Measurements from ENCODE around the gene SLC22A9.
"Not testable (repeated sequence)": the region's sequence is repeated elsewhere in the genome, so short reads cannot be mapped to it uniquely, and the experiment has no call there.

SLC22A9 gene

DNA sequence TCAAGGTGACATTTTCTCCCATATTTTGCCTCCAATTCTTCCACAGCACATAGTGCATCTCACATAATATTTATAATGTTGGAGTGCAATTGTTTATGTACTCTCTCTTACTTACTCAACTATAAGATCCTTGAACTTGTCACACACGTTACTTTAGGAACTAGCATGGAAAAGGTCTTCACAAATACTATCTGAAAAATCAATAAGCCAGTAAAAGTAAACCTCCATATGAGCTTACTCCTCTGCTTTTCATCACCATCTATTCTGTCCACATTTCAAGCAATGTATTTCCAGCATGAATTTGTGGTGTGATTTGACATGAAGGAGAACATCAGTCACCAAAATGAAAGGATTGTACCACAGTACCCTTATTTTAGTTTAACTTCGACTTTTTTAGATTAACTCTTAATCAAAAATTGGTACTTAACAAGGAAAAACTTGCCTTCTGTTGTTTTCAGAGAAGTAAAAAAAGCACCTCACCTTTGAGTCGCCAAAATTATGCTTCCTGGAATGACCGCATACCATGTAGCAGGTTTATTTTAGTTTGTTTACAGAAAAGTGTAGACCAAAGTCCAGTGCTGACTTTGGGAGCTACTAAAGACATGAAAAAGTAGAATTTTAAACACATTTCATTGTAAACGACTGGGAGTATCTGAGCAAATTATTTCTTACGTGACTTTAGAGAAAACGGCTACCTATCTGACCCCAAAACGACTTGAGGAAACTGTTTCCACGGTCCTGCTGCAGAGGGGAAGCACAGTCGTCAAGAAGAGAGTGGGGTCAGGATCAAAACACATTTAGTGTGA is at the start of gene SLC22A9:
Gene SLC22A9 (plus strand): TSS at position 621 of the 806 bp plus-strand sequence. CDS start 272 bp downstream, outside the sequence.
- DNase-seq (ENCODE audit: low read depth in 2 of 3, low spot score in 2 of 3) = no peak

- no peak for DNase-seq (ENCODE audit: low read depth in 2 of 3, low spot score in 2 of 3)
Measured at GRCh38 chr11:63321723-63322122, 47.9 kb upstream of the SLC22A9 start.

GRCh38 chr11:63335089-63335488 is 34.5 kb upstream of the SLC22A9 start:
- DNase-seq (ENCODE audit: low read depth in 2 of 3, low spot score in 2 of 3) = not testable (repeated sequence)

DNA sequence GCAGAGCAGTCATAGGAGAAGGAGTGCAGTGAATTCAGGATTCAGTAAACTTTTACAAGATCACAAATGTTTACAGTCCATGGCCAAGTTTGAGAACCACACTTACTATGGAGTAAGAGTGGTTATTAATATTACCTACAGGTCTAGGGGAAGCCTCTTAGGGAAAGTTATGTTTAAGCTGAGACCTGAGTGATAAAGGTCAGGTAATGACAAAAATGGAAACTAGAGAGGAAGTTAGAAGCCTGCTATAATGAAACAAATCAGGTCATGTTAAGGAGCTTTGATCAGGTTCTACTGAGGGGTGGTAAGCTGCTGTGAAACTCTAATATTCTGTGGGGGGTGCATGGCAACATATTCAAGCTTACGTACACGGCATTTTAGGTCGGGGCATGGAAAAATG is 32.5 kb upstream of the SLC22A9 start:
- DNase-seq (ENCODE audit: low read depth in 2 of 3, low spot score in 2 of 3) = no peak

GRCh38 chr11:63343130-63343529 is 26.5 kb upstream of the SLC22A9 start:
- DNase-seq (ENCODE audit: low read depth in 2 of 3, low spot score in 2 of 3) = no peak

DNA sequence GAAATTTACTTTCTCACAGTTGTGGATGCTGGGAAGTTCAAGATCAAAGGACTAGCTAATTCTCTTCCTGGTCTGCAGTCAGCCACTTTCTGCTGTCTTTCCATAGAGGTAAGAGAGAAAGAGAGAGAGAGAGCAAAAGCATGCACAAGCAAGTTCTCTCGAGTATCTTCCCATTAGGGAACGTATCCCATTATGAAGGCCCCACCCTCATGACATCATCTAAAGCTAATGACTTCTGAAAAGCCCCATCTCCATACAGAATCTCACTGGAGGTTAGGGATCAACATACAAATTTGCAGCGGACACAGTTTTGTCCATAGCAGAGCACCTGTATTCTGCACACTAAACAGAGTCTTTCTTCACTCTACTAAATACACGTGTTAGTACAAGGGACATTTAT is 17.4 kb upstream of the SLC22A9 start:
- no peak for DNase-seq (ENCODE audit: low read depth in 2 of 3, low spot score in 2 of 3)

- DNase-seq (ENCODE audit: low read depth in 2 of 3, low spot score in 2 of 3) = no peak
Measured at GRCh38 chr11:63362196-63362793, 7.3 kb upstream of the SLC22A9 start.

- no peak for DNase-seq (ENCODE audit: low read depth in 2 of 3, low spot score in 2 of 3)
Measured at GRCh38 chr11:63369971-63370588, 495 bp downstream of the SLC22A9 start.

DNA sequence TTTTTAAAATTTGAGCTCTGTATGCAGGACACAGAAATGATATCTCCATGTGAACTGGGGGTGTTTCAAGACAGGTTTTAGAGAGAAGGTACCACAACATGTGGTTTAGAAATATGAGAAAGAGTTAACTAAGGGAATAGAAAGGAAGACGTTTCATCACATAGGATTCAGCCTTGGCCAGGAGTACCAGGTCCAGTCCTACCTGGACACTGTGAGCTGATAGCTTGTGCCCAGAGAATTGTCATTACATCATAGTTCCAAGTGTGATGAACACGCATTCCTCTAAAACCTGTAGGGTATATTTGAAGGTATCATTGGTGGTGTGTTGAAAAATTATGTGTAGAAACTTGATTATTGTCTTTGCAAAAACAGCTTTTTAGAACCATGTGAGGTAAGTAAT is 1.8 kb downstream of the SLC22A9 start:
- DNase-seq (ENCODE audit: low read depth in 2 of 3, low spot score in 2 of 3) = no peak

GRCh38 chr11:63375434-63375833 is 5.8 kb downstream of the SLC22A9 start:
- no peak for DNase-seq (ENCODE audit: low read depth in 2 of 3, low spot score in 2 of 3)

GRCh38 chr11:63380130-63380529 is 10.5 kb downstream of the SLC22A9 start:
- DNase-seq (ENCODE audit: low read depth in 2 of 3, low spot score in 2 of 3) = no peak

GRCh38 chr11:63395697-63396096 is 26.1 kb downstream of the SLC22A9 start:
- no peak for DNase-seq (ENCODE audit: low read depth in 2 of 3, low spot score in 2 of 3)

GRCh38 chr11:63404161-63404935 is 34.8 kb downstream of the SLC22A9 start:
- no peak for DNase-seq (ENCODE audit: low read depth in 2 of 3, low spot score in 2 of 3)

DNA sequence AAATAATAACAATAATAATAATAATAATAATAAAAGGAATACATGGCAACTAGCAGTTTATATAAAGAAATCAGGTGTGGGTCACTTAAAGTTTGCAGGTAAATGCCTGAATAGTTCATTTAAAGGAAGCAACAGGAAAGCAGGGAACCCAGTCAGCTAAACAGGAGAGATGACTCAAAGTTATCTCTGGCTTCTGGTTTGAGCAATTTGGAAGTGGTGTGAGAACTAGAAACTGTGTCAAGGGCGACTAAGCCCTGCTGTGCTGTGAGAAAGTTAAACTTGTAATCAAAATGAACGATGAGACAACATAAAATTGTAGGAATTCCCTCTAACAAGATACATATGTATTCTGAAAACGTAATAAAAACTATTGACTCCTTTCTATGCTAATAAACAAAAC is 35.5 kb downstream of the SLC22A9 start:
- no peak for DNase-seq (ENCODE audit: low read depth in 2 of 3, low spot score in 2 of 3)

GRCh38 chr11:63406458-63406857 is 36.9 kb downstream of the SLC22A9 start:
- DNase-seq (ENCODE audit: low read depth in 2 of 3, low spot score in 2 of 3) = no peak

DNA sequence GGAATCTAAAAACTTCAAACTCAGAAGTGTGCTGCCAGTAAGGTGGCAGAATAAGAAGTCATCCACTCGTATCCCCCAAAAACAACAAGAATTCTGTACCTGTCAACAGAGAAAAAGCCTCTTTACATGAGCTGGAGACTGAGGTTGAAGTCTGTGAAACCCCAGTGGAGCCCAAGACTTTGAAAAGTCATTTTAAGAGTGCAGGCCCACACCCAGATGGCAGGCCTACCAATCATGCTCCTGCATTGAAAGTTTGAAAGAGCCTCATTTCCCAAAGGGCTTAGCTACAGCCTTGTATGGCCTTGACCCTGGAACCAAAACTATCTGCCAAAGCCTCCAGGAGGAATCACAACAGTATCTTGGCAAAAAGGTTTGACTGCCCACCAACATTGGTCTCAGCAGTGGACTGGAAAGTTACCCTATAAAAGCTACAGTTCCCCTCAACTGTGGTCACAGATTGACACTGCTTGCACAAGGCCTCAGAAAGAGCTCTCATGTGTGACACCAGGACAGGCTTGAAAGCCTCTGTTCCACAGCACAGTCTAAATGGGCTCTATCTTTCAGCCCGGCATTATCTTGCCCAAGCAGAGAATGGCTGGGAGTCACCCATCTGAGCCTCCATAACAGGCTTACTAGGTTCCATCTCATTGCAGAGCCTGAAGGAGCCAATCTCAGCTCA is 47.7 kb downstream of the SLC22A9 start:
- no peak for DNase-seq (ENCODE audit: low read depth in 2 of 3, low spot score in 2 of 3)

DNA sequence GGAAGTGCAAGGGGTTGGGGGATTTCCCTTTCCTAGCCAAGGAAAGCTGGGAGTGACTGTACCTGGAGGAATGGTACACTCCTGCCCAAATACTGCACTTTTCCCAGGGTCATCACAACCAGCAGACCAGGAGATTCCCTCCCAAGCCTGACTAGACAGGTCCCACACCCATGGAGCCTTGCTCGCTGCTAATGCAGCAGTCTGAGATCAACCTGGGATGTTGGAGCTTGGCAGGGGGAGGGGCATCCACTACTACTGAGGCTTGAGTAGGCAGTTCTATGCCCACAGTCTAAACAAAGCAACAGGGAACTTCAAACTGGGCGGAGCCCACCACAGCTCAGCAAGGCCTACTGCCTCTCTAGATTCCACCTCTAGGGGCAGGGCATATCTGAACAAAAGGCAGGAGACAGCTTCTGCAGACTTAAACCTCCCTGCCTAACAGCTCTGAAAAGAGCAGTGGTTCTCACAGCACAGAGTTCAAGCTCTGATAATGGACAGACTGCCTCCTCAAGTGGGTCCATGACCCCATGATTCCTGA is 58.5 kb downstream of the SLC22A9 start:
- DNase-seq (ENCODE audit: low read depth in 2 of 3, low spot score in 2 of 3) = no peak

DNA sequence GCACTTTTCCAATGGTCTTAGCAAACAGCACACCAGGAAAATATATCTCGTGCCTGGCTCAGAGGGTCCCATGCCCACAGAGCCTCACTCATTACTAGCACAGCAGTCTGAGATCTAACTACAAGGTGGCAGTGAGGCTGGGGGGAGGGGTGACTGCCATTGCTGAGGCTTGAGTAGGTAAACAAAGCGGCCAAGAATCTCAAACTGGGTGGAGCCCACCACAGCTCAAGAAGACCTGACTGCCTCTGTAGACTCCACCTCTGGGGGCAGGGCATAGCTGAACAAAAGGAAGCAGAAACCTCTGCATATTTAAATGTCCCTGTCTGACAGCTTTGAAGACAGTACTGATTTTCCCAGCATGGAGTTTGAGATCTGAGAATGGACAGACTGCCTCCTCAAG is 61.1 kb downstream of the SLC22A9 start:
- DNase-seq (ENCODE audit: low read depth in 2 of 3, low spot score in 2 of 3) = not testable (repeated sequence)

DNA sequence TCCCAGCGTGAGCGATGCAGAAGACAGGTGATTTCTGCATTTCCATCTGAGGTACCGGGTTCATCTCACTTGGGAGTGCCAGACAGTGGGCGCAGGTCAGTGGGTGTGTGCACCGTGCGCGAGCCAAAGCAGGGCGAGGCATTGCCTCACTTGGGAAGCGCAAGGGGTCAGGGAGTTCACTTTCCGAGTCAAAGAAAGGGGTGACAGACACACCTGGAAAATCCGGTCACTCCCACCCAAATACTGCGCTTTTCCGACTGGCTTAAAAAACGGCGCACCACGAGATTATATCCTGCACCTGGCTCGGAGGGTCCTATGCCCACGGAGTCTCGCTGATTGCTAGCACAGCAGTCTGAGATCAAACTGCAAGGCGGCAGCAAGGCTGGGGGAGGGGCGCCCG is 65.8 kb downstream of the SLC22A9 start:
- DNase-seq (ENCODE audit: low read depth in 2 of 3, low spot score in 2 of 3) = not testable (repeated sequence)

- DNase-seq (ENCODE audit: low read depth in 2 of 3, low spot score in 2 of 3) = not testable (repeated sequence)
Measured at GRCh38 chr11:63435831-63436230, 66.2 kb downstream of the SLC22A9 start.

- no peak for DNase-seq (ENCODE audit: low read depth in 2 of 3, low spot score in 2 of 3)
Measured at GRCh38 chr11:63443714-63444113, 74.1 kb downstream of the SLC22A9 start.
